Measurements from ENCODE around the gene KIAA0232. TPM values are rescaled to one million over a fixed set of nuclear protein-coding genes. Genes with fewer than 3 reads are reported as not detected.

KIAA0232 gene
- total and polyA plus RNA-seq, 10 of the 15 experiments (the other 5 are each of a cell fraction or from before 2014, with no cell fraction given): 2.8 to 15.1 (median 10.8) TPM

- SMC1A ChIA-PET (ENCODE audit: uncharacterized antibody, unreplicated experiment): no interaction called here
- CTCF ChIA-PET: no interaction called here
Observed at GRCh38 chr4:6747294-6748051, 35.1 kb upstream of the KIAA0232 start.

More at GRCh38 chr4:6747294-6748051, 35.1 kb upstream of the KIAA0232 start:
- Histone ChIP-seq H3K4me1 (ENCODE audit: control insufficient read depth, insufficient read depth, low read length) (peaks cover 6% of the 10 kb centered on the region), H3K79me2 (ENCODE audit: control insufficient read depth, insufficient read depth, low read length) (no peaks in the 10 kb centered on the region), H4K20me1 (ENCODE audit: control insufficient read depth, insufficient read depth) (no peaks in the 10 kb centered on the region), H3K27ac (ENCODE audit: control insufficient read depth, insufficient read depth) (no peak overlapping the region), H3K9me3 (replicated peaks; ENCODE audit: control insufficient read depth, insufficient read depth, low read length) (no peaks in the 10 kb centered on the region), H3K27me3 (replicated peaks in 1 of 2; ENCODE audit: control insufficient read depth in 2 of 2, insufficient read depth in 2 of 2, low read length in 1 of 2) (no peaks in the 10 kb centered on the region), H3K4me3 (no peak overlapping the region), H3K4me2 (ENCODE audit: control insufficient read depth, insufficient read depth) (no peak overlapping the region), H3K36me3 (ENCODE audit: control insufficient read depth in 2 of 2, insufficient read depth in 2 of 2, low read length in 1 of 2) (no peaks in the 10 kb centered on the region), H2AFZ (ENCODE audit: control insufficient read depth, low read depth, low read length) (no peak overlapping the region), H3K9ac (ENCODE audit: control insufficient read depth, insufficient read depth, low read length) (no peak overlapping the region)
- no peak for FAIRE-seq
- TF ChIP-seq SUZ12 (IDR thresholded peaks at IDR 0.05; ENCODE audit: unreplicated experiment) (no peak), NFIC (IDR thresholded peaks at IDR 0.05; ENCODE audit: low read depth, low read length) (no peak), SMC3 (IDR thresholded peaks at IDR 0.05; ENCODE audit: borderline replicate concordance, low read length) (no peak), EZH2 (IDR thresholded peaks at IDR 0.05; ENCODE audit: borderline replicate concordance, control insufficient read depth, low read depth, low read length) (no peak), BHLHE40 (IDR thresholded peaks at IDR 0.05; ENCODE audit: borderline replicate concordance in 1 of 2, low read depth in 2 of 2, low read length in 1 of 2) (no peak), ZNF24 (IDR thresholded peaks at IDR 0.05) (no peak), CREM (IDR thresholded peaks at IDR 0.05; ENCODE audit: low read depth) (no peak), EGR1 (IDR thresholded peaks at IDR 0.05; ENCODE audit: borderline replicate concordance in 1 of 2, low read depth in 2 of 2, low read length in 2 of 2) (no peak), CHD1 (IDR thresholded peaks at IDR 0.05; ENCODE audit: low read depth, low read length) (no peak), CREB1 (IDR thresholded peaks at IDR 0.05; ENCODE audit: low read depth) (no peak), RELA (IDR thresholded peaks at IDR 0.05; ENCODE audit: borderline replicate concordance, partially characterized antibody) (no peak), SUPT20H (IDR thresholded peaks at IDR 0.05; ENCODE audit: borderline replicate concordance, control insufficient read depth, low read depth, low read length) (no peak), IRF4 (IDR thresholded peaks at IDR 0.05; ENCODE audit: low read depth, low read length) (no peak)
- TF ChIP-seq, protein P1, sequence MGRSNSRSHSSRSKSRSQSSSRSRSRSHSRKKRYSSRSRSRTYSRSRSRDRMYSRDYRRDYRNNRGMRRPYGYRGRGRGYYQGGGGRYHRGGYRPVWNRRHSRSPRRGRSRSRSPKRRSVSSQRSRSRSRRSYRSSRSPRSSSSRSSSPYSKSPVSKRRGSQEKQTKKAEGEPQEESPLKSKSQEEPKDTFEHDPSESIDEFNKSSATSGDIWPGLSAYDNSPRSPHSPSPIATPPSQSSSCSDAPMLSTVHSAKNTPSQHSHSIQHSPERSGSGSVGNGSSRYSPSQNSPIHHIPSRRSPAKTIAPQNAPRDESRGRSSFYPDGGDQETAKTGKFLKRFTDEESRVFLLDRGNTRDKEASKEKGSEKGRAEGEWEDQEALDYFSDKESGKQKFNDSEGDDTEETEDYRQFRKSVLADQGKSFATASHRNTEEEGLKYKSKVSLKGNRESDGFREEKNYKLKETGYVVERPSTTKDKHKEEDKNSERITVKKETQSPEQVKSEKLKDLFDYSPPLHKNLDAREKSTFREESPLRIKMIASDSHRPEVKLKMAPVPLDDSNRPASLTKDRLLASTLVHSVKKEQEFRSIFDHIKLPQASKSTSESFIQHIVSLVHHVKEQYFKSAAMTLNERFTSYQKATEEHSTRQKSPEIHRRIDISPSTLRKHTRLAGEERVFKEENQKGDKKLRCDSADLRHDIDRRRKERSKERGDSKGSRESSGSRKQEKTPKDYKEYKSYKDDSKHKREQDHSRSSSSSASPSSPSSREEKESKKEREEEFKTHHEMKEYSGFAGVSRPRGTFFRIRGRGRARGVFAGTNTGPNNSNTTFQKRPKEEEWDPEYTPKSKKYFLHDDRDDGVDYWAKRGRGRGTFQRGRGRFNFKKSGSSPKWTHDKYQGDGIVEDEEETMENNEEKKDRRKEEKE (IDR thresholded peaks at IDR 0.05): no peak
- TF ChIP-seq, protein P2, sequence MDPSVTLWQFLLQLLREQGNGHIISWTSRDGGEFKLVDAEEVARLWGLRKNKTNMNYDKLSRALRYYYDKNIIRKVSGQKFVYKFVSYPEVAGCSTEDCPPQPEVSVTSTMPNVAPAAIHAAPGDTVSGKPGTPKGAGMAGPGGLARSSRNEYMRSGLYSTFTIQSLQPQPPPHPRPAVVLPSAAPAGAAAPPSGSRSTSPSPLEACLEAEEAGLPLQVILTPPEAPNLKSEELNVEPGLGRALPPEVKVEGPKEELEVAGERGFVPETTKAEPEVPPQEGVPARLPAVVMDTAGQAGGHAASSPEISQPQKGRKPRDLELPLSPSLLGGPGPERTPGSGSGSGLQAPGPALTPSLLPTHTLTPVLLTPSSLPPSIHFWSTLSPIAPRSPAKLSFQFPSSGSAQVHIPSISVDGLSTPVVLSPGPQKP (IDR thresholded peaks at IDR 0.05; ENCODE audit: low read depth, low read length): no peak
- DNase-seq (ENCODE audit: low read depth, low spot score): no peak
- no TSS peak for BruUV-seq (replicated peaks)
- in situ Hi-C loops (cut with MboI) (no loop called here), intact Hi-C loops (cut with micrococcal nuclease; ENCODE audit: unreplicated experiment) (no loop called here)
- peak; percentile 32 for ATAC-seq
- ChIA-PET RAD21 (ENCODE audit: unreplicated experiment) (no interaction called here), POLR2A (no interaction called here)
- WGBS (ENCODE audit: insufficient coverage, insufficient replicate concordance, low lambda C conversion rate, missing lambda C conversion rate): 30% methylated on average over 11 of the region's 11 CpGs

Measured in GM12878 (cell line).